ENCODE results near the gene DLD.

GRCh38 chr7:107943018-107943417 lies 52.0 kb downstream of the DLD start:
- TF ChIP-seq CTCF (IDR thresholded peaks at IDR 0.05) (no peak), REST (IDR thresholded peaks at IDR 0.05; ENCODE audit: insufficient read depth in 1 of 2, low read depth in 2 of 2, low read length in 1 of 2) (no peak)
